ENCODE results near the gene TXNRD3. TPM values are rescaled to one million over a fixed set of nuclear protein-coding genes. Genes with fewer than 3 reads are reported as not detected.
"Not testable (repeated sequence)": the region's sequence is repeated elsewhere in the genome, so short reads cannot be mapped to it uniquely, and the experiment has no call there.

Gene TXNRD3
- total RNA-seq, 3 donors from 2014 or later = 11.8 to 19.3 (median 16.4) TPM

GRCh38 chr3:126609909-126610308 lies 45.0 kb downstream of the TXNRD3 start:
- peaks cover 9% of the 10 kb centered on the region for H3K36me3 ChIP-seq
- H3K4me1 ChIP-seq = no peaks in the 10 kb centered on the region
- no peak for DNase-seq (ENCODE audit: low spot score in 2 of 2)
- no peaks in the 10 kb centered on the region for H3K27me3 ChIP-seq
- no peak overlapping the region for H3K4me3 ChIP-seq
- no peaks in the 10 kb centered on the region for H3K9me3 ChIP-seq
- intact Hi-C loops (cut with DNase I; ENCODE audit: low total_unique reads) = no loop called here
- no peak for TF ChIP-seq POLR2AphosphoS5 (IDR thresholded peaks at IDR 0.05)
- H3K27ac ChIP-seq = no peak overlapping the region

- Histone ChIP-seq H3K36me3 (peaks cover 9% of the 10 kb centered on the region), H3K9me3 (no peaks in the 10 kb centered on the region), H3K4me1 (no peaks in the 10 kb centered on the region), H3K27me3 (no peaks in the 10 kb centered on the region), H3K27ac (no peak overlapping the region), H3K4me3 (no peak overlapping the region)
- intact Hi-C loops (cut with DNase I; ENCODE audit: low total_unique reads) = loop anchor here (1.0 kb wide), 1 partner anchor 8 kb away; no protein-coding TSS in a partner anchor
- TF ChIP-seq POLR2A (IDR thresholded peaks at IDR 0.05) (no peak), POLR2AphosphoS5 (IDR thresholded peaks at IDR 0.05) (no peak), CTCF (IDR thresholded peaks at IDR 0.05) (no peak)
- DNase-seq (ENCODE audit: low spot score in 2 of 2) = no peak
These were observed 47.6 kb downstream of the TXNRD3 start for GRCh38 chr3:126607214-126607908.

- Histone ChIP-seq H3K36me3 (peaks cover 9% of the 10 kb centered on the region), H3K27me3 (no peaks in the 10 kb centered on the region), H3K4me1 (no peaks in the 10 kb centered on the region), H3K4me3 (no peak overlapping the region), H3K9me3 (no peaks in the 10 kb centered on the region), H3K27ac (no peak overlapping the region)
- DNase-seq (ENCODE audit: low spot score in 2 of 2) = no peak
- intact Hi-C loops (cut with DNase I; ENCODE audit: low total_unique reads) = no loop called here
- TF ChIP-seq POLR2AphosphoS5 (IDR thresholded peaks at IDR 0.05) = no peak
- TF ChIP-seq CTCF (IDR thresholded peaks at IDR 0.05) = no peak
- no peak for TF ChIP-seq POLR2A (IDR thresholded peaks at IDR 0.05)
These were observed 48.9 kb downstream of the TXNRD3 start for GRCh38 chr3:126606001-126606400.

GRCh38 chr3:126604691-126605090 lies 50.2 kb downstream of the TXNRD3 start:
- intact Hi-C loops (cut with DNase I; ENCODE audit: low total_unique reads) = no loop called here
- no peak overlapping the region for H3K27ac ChIP-seq
- no peaks in the 10 kb centered on the region for H3K4me1 ChIP-seq
- no peaks in the 10 kb centered on the region for H3K9me3 ChIP-seq
- H3K4me3 ChIP-seq = no peak overlapping the region
- H3K27me3 ChIP-seq = no peaks in the 10 kb centered on the region
- TF ChIP-seq CTCF (IDR thresholded peaks at IDR 0.05) = no peak
- no peak for TF ChIP-seq POLR2AphosphoS5 (IDR thresholded peaks at IDR 0.05)
- TF ChIP-seq POLR2A (IDR thresholded peaks at IDR 0.05) = no peak
- H3K36me3 ChIP-seq = peaks cover 9% of the 10 kb centered on the region
- no peak for DNase-seq (ENCODE audit: low spot score in 2 of 2)

GRCh38 chr3:126599101-126599500 lies 55.8 kb downstream of the TXNRD3 start:
- intact Hi-C loops (cut with DNase I; ENCODE audit: low total_unique reads) = no loop called here
- TF ChIP-seq POLR2AphosphoS5 (IDR thresholded peaks at IDR 0.05) (no peak), CTCF (IDR thresholded peaks at IDR 0.05) (no peak), POLR2A (IDR thresholded peaks at IDR 0.05) (no peak)
- Histone ChIP-seq H3K36me3 (no peaks in the 10 kb centered on the region), H3K4me3 (no peak overlapping the region), H3K27ac (no peak overlapping the region), H3K27me3 (no peaks in the 10 kb centered on the region), H3K4me1 (no peaks in the 10 kb centered on the region), H3K9me3 (no peaks in the 10 kb centered on the region)
- DNase-seq (ENCODE audit: low spot score in 2 of 2) = no peak

GRCh38 chr3:126595479-126595878 lies 59.4 kb downstream of the TXNRD3 start:
- intact Hi-C loops (cut with DNase I; ENCODE audit: low total_unique reads); H3K4me1 ChIP-seq; H3K36me3 ChIP-seq; H3K27me3 ChIP-seq; H3K9me3 ChIP-seq; H3K27ac ChIP-seq; H3K4me3 ChIP-seq; DNase-seq (ENCODE audit: low spot score in 2 of 2): not testable (repeated sequence)

- H3K27ac ChIP-seq; intact Hi-C loops (cut with DNase I; ENCODE audit: low total_unique reads); H3K4me3 ChIP-seq; H3K4me1 ChIP-seq; DNase-seq (ENCODE audit: low spot score in 2 of 2); H3K36me3 ChIP-seq; H3K27me3 ChIP-seq; H3K9me3 ChIP-seq: not testable (repeated sequence)
These were observed 63.4 kb downstream of the TXNRD3 start for GRCh38 chr3:126591515-126591914.

All from breast epithelium (tissue), 4 donors.